Stimulated activated naive CD8-positive, alpha-beta T cell treated with anti-CD3 and anti-CD28 coated beads, Interleukin-15, Interleukin-2, amounts not matched to agents 100 ng/mL and 50 ng/mL, for 24 hours (primary cell): ENCODE data around the gene DPH1.

ENCODE experiments used
- H3K27ac Mint-ChIP-seq: one replicate; pipeline ENCODE4 v1.8.0; 2021; ENCODE audit warnings: mild to moderate bottlenecking, mixed read lengths
- H3K27me3 Mint-ChIP-seq: one replicate; pipeline ENCODE4 v1.8.0; 2021; ENCODE audit warnings: mixed read lengths
- H3K36me3 Mint-ChIP-seq: one replicate; pipeline ENCODE4 v1.8.0; 2021; ENCODE audit warnings: low read depth, mixed read lengths
- H3K4me1 Mint-ChIP-seq: one replicate; pipeline ENCODE4 v1.8.0; 2021; ENCODE audit warnings: low read depth, mixed read lengths
- H3K4me3 Mint-ChIP-seq: one replicate; pipeline ENCODE4 v1.8.0; 2021; ENCODE audit warnings: mild to moderate bottlenecking, mixed read lengths
- H3K9me3 Mint-ChIP-seq: one replicate; pipeline ENCODE4 v1.8.0; 2021; ENCODE audit warnings: mixed read lengths

The DPH1 gene

DNA sequence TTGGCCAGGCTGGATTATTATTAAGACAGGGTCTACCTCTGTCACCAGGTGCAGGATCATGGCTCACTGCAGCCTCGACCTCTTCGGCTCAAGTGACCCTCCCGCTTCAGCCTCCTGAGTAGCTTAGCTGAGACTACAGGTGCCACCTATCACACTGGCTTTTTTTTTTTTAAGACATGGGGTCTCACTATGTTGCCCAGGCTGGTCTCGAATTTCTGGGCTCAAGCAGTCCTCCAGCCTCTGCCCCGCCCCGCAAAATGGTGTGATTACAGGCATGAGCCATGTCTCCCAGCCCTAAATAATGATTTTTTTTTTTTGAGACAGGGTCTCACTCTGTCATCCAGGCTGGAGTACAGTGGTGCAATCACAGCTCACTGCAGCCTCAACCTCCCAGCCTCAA is 17.6 kb downstream of the DPH1 start:
- H3K9me3 Mint-ChIP-seq, result no peaks in the 10 kb centered on the region
- no peak overlapping the region for H3K27ac Mint-ChIP-seq
- no peak overlapping the region for H3K4me3 Mint-ChIP-seq
- H3K27me3 Mint-ChIP-seq, result peaks cover 8% of the 10 kb centered on the region
- H3K4me1 Mint-ChIP-seq, result peaks cover 33% of the 10 kb centered on the region
- H3K36me3 Mint-ChIP-seq, result peaks cover 16% of the 10 kb centered on the region

DNA sequence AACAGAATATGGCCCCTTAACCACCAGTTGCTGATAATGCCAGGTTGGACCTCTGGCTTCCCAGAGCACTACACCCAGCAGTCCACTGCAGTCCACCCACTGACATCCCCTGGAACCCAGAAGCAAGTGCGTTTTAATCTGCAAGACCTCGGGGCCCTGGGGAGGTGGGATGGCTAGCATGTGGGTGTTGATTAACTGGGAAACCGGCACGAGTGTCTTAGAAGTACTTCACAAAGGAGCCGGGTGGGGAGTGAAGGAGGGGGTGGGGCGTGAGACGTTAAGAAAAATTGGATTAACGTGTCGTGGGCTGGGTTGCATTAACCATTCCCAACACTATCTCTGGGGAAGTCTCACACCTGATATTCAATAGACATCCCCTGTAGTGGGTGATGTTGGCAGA is 18.9 kb downstream of the DPH1 start:
- H3K9me3 Mint-ChIP-seq, result no peaks in the 10 kb centered on the region
- H3K4me3 Mint-ChIP-seq, result peak overlapping the region; percentile 73
- H3K27me3 Mint-ChIP-seq, result peaks cover 12% of the 10 kb centered on the region
- peaks cover 33% of the 10 kb centered on the region for H3K4me1 Mint-ChIP-seq
- H3K36me3 Mint-ChIP-seq, result peaks cover 7% of the 10 kb centered on the region
- peak overlapping the region; percentile 11 for H3K27ac Mint-ChIP-seq

DNA sequence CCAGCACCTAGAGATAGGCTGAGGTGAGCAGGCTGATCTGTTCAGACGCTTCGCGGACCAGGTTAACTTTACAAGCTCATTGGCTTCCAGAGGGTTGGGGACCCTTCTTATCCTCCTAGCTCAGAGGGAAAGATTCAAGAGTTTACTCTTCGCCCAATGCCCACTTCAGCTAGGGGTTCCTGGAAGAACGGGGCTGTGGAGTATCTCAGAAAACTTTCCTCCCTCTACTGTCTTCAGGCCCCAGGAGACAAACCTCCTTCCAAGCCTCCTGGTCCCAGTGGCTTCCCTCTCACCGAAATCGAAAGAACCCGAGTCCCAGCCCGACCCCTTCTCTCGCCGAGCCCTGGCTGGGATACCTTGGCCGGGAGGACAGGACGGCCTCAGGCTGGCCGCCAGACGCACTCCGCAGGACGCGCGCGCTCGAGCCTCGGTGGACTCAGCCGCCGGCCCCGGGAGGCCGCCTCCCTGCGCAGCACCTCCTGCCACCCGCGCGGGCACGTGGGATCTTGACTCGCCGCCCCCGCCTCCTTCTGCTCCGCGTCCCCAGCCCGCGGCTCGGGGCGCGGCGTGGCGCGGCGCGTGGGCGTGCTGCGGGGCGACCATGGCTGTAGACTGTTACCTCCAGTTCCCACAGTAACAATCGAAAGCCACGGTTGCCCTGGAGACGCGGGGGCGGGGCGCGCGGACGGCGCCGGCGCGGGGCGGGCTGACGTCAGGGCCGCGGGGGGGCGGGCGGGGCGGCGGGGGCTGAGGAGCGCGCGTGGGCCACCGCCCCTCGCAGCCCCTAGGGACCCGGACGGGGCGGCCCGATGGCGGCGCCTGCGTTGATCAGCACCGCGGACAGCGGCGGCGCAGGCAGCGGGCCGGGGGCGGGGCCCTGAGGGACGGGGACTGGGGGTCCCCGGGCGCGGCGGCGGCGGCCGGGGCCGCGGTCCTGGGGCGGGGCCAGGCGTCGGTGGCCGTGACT is 19.7 kb downstream of the DPH1 start:
- Mint-ChIP-seq H3K27me3 (peaks cover 12% of the 10 kb centered on the region), H3K4me3 (peak overlapping the region; percentile 73), H3K4me1 (peaks cover 38% of the 10 kb centered on the region), H3K36me3 (peaks cover 3% of the 10 kb centered on the region), H3K9me3 (no peaks in the 10 kb centered on the region), H3K27ac (peak overlapping the region; percentile 40)

DNA sequence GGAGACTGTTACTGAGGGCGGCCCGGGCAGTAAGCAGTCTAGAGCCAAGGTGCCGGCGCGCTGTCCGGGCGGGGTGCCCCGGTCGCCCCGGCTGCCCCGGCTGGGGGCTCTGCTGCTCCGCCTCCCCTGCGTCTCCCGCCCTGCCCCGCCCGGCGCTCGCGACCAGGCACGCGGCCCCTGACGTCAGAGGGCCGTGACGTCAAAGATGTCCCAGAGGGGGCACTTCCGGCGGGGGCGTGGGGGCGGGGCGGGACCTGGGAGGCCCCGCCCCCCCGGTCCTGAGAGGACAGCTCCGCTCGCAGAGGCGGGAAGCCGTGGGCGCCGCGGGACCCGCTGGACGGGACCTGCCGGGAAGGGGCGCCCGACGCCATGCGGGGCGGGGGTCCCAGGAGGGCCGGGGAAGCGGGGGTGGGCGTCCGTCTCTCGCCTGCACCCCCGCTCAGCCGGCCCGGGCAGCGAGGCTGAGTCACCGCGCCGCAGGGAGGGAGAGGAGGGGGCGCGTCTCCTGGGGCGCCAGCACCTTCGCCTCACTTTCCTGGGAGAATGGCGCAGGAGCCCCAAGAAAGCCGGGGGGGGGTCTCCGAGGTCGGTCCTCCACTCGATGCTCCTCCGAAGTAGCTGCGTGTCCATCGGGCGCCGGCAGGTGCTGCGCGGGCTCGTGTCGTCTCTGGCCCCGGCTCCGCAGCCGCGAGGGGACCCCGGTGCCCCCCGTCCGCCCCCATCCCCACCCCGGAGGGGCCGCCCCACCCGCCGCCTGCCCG is 20.5 kb downstream of the DPH1 start:
- Mint-ChIP-seq H3K9me3 (no peaks in the 10 kb centered on the region), H3K4me3 (no peak overlapping the region), H3K27me3 (peaks cover 12% of the 10 kb centered on the region), H3K36me3 (no peaks in the 10 kb centered on the region), H3K4me1 (peaks cover 36% of the 10 kb centered on the region), H3K27ac (no peak overlapping the region)

DNA sequence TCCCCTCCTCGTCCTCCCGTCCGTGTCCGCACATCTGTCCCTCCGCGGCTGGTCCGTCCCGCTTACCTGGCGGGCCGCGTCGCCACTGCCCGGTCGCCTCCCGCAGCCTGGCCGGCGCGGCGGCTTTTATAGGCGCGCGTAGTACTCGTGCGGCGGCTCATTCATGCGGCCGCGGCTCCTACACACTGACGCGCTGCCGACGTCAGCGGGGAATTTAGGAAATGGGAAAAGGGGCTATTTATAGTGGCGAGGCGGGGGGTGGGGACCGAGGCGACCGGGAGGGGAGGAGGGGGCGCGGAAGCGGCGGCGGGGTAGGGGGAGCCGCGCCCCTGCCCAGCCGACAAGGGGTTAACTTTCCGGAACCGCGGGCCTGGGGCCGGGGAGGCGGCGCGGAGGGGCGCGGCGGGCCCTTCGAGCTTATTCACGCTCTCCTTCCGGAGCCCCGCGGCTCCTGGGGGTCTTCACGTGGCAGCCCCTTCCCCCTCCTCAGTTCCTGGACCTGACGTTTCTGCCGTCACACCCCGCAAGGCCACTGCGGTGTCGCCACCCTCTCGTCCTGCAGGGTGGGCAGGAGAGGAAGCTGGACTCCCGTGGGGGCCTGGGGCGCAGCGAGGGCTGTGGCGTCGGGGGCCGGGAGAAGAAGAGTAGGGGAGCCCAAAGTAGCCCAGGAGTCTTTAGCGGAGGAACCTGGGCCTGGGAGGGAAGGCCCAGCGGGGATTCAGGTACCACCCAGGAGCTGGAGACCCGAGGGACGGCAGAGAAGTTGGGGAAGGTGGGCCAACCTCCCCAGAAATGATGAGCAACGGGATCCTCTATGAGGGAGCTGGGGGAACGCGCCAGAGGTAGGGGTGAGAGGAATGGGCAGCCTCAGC is 21.3 kb downstream of the DPH1 start:
- Mint-ChIP-seq H3K27ac (peak overlapping the region; percentile 21), H3K27me3 (peaks cover 12% of the 10 kb centered on the region), H3K4me3 (peak overlapping the region; percentile 29), H3K9me3 (no peaks in the 10 kb centered on the region), H3K36me3 (no peaks in the 10 kb centered on the region), H3K4me1 (peaks cover 39% of the 10 kb centered on the region)

DNA sequence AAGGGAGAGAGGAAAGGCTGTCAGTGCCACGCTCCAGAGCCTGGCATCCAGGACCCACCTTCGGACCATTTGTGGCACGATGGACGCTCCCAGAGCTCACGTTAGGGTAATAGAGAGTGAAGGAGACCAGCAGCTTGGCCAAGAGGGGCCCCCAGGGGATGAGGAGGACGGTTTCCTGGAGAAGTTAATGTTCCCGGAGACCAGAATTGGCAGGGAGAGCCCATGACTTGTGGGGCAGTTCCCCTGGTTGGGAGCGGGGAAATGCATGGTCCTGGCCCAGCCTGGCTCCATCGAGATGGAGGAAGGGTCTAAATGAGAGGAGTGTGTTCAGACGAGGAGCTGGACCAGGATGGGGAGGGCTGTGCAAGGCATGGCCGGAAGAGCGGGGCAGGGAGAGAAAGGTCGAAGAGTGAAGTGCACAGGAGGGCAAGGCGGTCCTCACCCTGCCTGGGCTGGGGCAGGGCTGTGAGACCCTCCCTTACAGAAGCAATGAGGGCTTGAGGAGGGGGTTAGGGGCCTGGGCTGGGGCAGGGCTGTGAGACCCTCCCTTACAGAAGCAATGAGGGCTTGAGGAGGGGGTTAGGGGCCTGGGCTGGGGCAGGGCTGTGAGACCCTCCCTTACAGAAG is 22.1 kb downstream of the DPH1 start:
- Mint-ChIP-seq H3K27ac (peak overlapping the region; percentile 21), H3K9me3 (no peaks in the 10 kb centered on the region), H3K4me1 (peaks cover 43% of the 10 kb centered on the region), H3K36me3 (no peaks in the 10 kb centered on the region), H3K27me3 (peaks cover 12% of the 10 kb centered on the region), H3K4me3 (peak overlapping the region; percentile 29)

DNA sequence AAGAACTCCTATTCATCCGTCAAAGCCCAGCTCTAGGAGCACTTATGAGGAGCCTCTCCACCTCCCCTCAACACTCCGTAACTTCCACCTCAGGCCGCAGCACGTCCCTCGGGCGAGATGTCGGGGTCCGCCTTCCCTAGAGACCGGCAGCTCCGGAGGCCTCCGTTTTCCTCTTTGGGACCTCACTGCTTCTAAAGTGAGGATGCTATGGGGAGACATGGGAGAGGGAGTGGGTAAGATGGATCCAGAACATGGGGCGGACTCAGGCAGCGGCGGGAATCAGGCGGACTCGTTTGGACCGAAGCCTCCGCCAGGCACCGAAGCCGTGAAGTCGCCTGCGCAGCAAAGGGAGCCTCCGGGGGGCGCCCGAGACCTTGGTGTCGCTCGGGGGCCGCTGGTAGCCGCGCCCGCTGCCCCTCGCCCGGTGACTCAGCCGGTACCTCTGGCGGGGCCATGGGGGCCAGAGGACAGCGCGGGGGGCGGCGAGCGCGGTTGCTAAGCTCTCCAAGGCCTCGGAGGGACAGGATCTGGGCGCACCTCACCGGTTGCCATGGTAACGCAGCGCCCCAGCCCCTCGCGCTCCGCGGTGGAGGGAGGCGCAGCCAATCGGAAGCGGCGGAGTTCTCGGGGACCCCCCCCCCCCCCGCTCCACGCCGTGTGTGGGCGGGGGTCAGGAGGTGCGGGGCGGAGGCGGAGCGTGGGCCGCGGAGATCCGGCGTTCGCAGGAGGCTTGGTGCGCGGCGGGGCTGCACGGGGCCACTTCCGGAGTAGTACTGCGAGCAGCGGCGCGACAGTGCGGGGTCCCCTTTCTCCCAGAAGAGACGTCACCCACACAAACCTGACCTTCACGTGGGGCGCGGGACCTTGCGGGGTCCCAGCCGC is 23.7 kb downstream of the DPH1 start:
- no peaks in the 10 kb centered on the region for H3K9me3 Mint-ChIP-seq
- peaks cover 44% of the 10 kb centered on the region for H3K4me1 Mint-ChIP-seq
- H3K4me3 Mint-ChIP-seq, result peak overlapping the region; percentile 66
- H3K36me3 Mint-ChIP-seq, result no peaks in the 10 kb centered on the region
- peaks cover 12% of the 10 kb centered on the region for H3K27me3 Mint-ChIP-seq
- no peak overlapping the region for H3K27ac Mint-ChIP-seq

DNA sequence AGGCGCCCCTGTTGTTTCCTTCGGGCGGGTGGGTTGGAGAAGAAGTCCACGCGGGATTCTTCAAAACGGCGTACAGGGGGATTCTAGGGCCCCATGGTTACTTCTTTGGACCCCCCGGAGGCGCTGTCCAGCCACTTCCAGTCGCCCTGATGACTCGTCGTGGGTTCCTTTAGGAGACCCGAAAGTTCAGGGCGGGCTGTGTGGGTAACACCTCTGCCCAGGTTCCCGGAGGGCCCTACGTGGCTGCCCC is 24.2 kb downstream of the DPH1 start:
- Mint-ChIP-seq H3K4me1 (peaks cover 39% of the 10 kb centered on the region), H3K36me3 (no peaks in the 10 kb centered on the region), H3K27ac (peak overlapping the region; percentile 36), H3K4me3 (peak overlapping the region; percentile 66), H3K27me3 (peaks cover 12% of the 10 kb centered on the region), H3K9me3 (no peaks in the 10 kb centered on the region)

DNA sequence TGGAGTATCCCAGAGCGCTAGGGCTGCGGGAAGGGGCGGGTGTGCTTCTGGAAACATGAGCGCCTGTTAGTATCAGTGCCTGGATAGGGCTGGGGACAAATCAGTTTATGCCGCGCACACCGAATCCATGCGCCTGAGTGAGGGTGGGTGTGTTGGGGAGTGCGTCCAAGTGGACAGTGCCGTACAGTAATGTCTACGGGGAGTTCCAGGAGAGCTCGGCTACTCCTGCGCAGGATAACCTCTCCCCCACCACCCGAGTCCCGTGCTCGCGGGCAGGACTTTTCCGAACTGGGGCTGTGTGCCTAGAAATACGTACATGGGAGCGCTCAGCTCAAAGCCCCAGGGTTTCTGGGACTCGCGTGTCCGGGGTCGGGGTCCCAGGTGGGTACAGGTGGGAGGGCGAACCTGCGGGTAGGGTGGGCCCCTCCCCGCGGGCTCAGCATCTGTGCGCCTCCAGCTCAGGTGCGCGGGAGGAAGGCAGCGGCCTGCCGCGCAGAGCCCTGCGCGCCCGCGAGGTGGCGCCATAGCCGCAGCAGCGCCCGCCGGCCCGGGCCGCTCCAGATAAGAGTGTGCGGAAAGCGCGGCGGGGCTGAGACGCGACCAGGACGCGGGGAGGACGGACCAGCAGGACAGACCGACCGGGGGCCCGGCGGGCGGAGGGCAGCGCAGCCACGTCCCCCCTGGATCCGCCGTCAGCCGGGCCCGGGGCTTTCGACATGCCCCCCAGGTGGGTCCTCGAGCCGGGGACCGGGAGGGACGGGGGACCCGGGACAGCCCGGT is 24.7 kb downstream of the DPH1 start, which contains the start of gene HIC1:
Gene HIC1 (plus strand): TSS at position 592 of the 780 bp plus-strand sequence. CDS start 1,588 bp downstream, outside the sequence.
- Mint-ChIP-seq H3K36me3 (peaks cover 4% of the 10 kb centered on the region), H3K4me3 (peak within 1 kb of the TSS; percentile 66), H3K4me1 (peaks cover 40% of the 10 kb centered on the region), H3K9me3 (no peaks in the 10 kb centered on the region), H3K27ac (peak within 1 kb of the TSS; percentile 36), H3K27me3 (peaks cover 12% of the 10 kb centered on the region)

DNA sequence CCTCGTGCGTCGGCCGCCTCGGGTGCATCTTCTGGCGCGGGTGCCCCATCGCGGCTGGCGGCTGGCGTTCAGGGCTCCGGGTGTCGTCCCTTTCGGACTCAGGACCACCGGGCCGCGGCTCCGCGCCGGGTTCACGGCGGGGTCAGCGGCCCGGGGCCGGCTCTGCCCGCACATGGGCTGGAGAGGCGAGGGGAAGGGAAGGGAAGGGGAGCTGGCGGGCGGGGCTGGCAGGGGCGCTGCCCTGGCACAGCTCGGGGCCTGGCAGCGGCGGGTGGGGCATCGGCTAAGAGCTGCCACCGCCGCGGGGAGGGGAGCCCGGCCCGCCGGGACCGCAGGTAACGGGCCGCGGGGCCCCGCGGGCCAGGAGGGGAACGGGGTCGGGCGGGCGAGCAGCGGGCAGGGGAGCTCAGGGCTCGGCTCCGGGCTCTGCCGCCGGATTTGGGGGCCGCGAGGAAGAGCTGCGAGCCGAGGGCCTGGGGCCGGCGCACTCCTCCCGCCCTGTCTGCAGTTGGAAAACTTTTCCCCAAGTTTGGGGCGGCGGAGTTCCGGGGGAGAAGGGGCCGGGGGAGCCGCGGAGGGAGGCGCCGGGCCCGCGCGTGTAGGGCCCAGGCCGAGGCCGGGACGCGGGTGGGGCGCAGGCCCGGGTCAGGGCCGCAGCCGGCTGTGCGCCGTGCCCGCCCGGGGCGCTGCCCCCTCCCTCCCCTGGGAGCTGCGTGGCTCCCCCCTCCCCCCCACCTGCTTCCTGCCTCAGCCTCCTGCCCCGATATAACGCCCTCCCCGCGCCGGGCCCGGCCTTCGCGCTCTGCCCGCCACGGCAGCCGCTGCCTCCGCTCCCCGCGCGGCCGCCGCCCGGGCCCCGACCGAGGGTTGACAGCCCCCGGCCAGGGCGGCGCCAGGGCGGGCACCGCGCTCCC is 25.6 kb downstream of the DPH1 start:
- Mint-ChIP-seq H3K4me1 (peaks cover 44% of the 10 kb centered on the region), H3K27me3 (peaks cover 12% of the 10 kb centered on the region), H3K27ac (no peak overlapping the region), H3K36me3 (peaks cover 12% of the 10 kb centered on the region), H3K9me3 (no peaks in the 10 kb centered on the region), H3K4me3 (peak overlapping the region; percentile 72)

DNA sequence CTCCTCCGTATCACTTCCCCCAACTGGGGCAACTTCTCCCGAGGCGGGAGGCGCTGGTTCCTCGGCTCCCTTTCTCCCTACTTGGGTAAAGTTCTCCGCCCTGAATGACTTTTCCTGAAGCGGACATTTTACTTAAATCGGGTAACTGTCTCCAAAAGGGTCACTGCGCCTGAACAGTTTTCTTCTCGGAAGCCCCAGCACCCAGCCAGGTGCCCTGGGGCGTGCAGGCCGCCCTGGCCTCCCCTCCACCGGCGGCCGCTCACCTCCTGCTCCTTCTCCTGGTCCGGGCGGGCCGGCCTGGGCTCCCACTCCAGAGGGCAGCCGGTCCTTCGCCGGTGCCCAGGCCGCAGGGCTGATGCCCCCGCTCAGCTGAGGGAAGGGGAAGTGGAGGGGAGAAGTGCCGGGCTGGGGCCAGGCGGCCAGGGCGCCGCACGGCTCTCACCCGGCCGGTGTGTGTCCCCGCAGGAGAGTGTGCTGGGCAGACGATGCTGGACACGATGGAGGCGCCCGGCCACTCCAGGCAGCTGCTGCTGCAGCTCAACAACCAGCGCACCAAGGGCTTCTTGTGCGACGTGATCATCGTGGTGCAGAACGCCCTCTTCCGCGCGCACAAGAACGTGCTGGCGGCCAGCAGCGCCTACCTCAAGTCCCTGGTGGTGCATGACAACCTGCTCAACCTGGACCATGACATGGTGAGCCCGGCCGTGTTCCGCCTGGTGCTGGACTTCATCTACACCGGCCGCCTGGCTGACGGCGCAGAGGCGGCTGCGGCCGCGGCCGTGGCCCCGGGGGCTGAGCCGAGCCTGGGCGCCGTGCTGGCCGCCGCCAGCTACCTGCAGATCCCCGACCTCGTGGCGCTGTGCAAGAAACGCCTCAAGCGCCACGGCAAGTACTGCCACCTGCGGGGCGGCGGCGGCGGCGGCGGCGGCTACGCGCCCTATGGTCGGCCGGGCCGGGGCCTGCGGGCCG is 26.5 kb downstream of the DPH1 start:
- H3K9me3 Mint-ChIP-seq, result no peaks in the 10 kb centered on the region
- peak overlapping the region; percentile 49 for H3K27ac Mint-ChIP-seq
- peaks cover 12% of the 10 kb centered on the region for H3K27me3 Mint-ChIP-seq
- H3K36me3 Mint-ChIP-seq, result peaks cover 17% of the 10 kb centered on the region
- H3K4me3 Mint-ChIP-seq, result peak overlapping the region; percentile 72
- H3K4me1 Mint-ChIP-seq, result peaks cover 44% of the 10 kb centered on the region
